ENCODE results near the gene EID2. TPM values are rescaled to one million over a fixed set of nuclear protein-coding genes. Genes with fewer than 3 reads are reported as not detected.

EID2 gene
- total RNA-seq, 1 donor from 2014 or later, result 17.2 TPM

- no peaks in the 10 kb centered on the region for H3K4me1 Mint-ChIP-seq (ENCODE audit: low read depth, unreplicated experiment)
- no peaks in the 10 kb centered on the region for H4K20me1 ChIP-seq (ENCODE audit: insufficient read depth, low read length)
- H3K4me3 ChIP-seq (ENCODE audit: insufficient read depth, low read depth, low read length), result no peak overlapping the region
- H3K27ac ChIP-seq (ENCODE audit: low read depth, low read length), result no peak overlapping the region
- H3K27me3 Mint-ChIP-seq (ENCODE audit: low read depth, unreplicated experiment), result peaks cover 42% of the 10 kb centered on the region
- H2AFZ ChIP-seq (ENCODE audit: low read depth, low read length), result no peak overlapping the region
- no peak overlapping the region for H3K9ac ChIP-seq (ENCODE audit: low read length)
- H3K79me2 ChIP-seq (ENCODE audit: insufficient read depth, low read length), result no peaks in the 10 kb centered on the region
- DNase-seq (ENCODE audit: low read depth), result no peak
- no peak for FAIRE-seq
- no peaks in the 10 kb centered on the region for H3K9me3 Mint-ChIP-seq (ENCODE audit: unreplicated experiment)
- no peak overlapping the region for H3K27ac Mint-ChIP-seq (ENCODE audit: unreplicated experiment)
- H3K4me2 ChIP-seq (ENCODE audit: low read length), result no peak overlapping the region
- no peaks in the 10 kb centered on the region for H3K36me3 Mint-ChIP-seq (ENCODE audit: low read depth, unreplicated experiment)
- H3K9me3 ChIP-seq (ENCODE audit: insufficient read depth, low read depth, low read length), result no peaks in the 10 kb centered on the region
- no peaks in the 10 kb centered on the region for H3K36me3 ChIP-seq (ENCODE audit: insufficient read depth, low read length)
- H3K4me3 Mint-ChIP-seq (ENCODE audit: unreplicated experiment), result no peak overlapping the region
- no peak for TF ChIP-seq CTCF (IDR thresholded peaks at IDR 0.05; ENCODE audit: insufficient read depth, low read depth, low read length)
- TF ChIP-seq EZH2 (IDR thresholded peaks at IDR 0.05; ENCODE audit: insufficient read depth, low read length), result no peak
- no peaks in the 10 kb centered on the region for H3K4me1 ChIP-seq (ENCODE audit: insufficient read depth, low read length)
- H3K27me3 ChIP-seq (ENCODE audit: insufficient read depth, low read length), result peaks cover 3% of the 10 kb centered on the region
Measured at GRCh38 chr19:39553082-39553652, 13.2 kb upstream of the EID2 start.

GRCh38 chr19:39550197-39550596, 10.2 kb upstream of the EID2 start:
- Histone ChIP-seq H3K4me3 (ENCODE audit: insufficient read depth, low read depth, low read length) (no peak overlapping the region), H3K4me2 (ENCODE audit: low read length) (no peak overlapping the region), H4K20me1 (ENCODE audit: insufficient read depth, low read length) (no peaks in the 10 kb centered on the region), H3K79me2 (ENCODE audit: insufficient read depth, low read length) (no peaks in the 10 kb centered on the region), H3K27me3 (ENCODE audit: insufficient read depth, low read length) (peaks cover 6% of the 10 kb centered on the region), H3K4me1 (ENCODE audit: insufficient read depth, low read length) (no peaks in the 10 kb centered on the region), H2AFZ (ENCODE audit: low read depth, low read length) (no peak overlapping the region), H3K9ac (ENCODE audit: low read length) (no peak overlapping the region), H3K36me3 (ENCODE audit: insufficient read depth, low read length) (no peaks in the 10 kb centered on the region), H3K9me3 (ENCODE audit: insufficient read depth, low read depth, low read length) (no peaks in the 10 kb centered on the region), H3K27ac (ENCODE audit: low read depth, low read length) (no peak overlapping the region)
- Mint-ChIP-seq H3K4me3 (ENCODE audit: unreplicated experiment) (no peak overlapping the region), H3K36me3 (ENCODE audit: low read depth, unreplicated experiment) (no peaks in the 10 kb centered on the region), H3K27ac (ENCODE audit: unreplicated experiment) (no peak overlapping the region), H3K27me3 (ENCODE audit: low read depth, unreplicated experiment) (peaks cover 49% of the 10 kb centered on the region), H3K4me1 (ENCODE audit: low read depth, unreplicated experiment) (no peaks in the 10 kb centered on the region), H3K9me3 (ENCODE audit: unreplicated experiment) (no peaks in the 10 kb centered on the region)
- FAIRE-seq (no peak), DNase-seq (ENCODE audit: low read depth) (no peak)
- TF ChIP-seq EZH2 (IDR thresholded peaks at IDR 0.05; ENCODE audit: insufficient read depth, low read length) (no peak), CTCF (IDR thresholded peaks at IDR 0.05; ENCODE audit: insufficient read depth, low read depth, low read length) (no peak)

- no peak for FAIRE-seq
- no peak overlapping the region for H3K27ac Mint-ChIP-seq (ENCODE audit: unreplicated experiment)
- no peak overlapping the region for H3K4me3 Mint-ChIP-seq (ENCODE audit: unreplicated experiment)
Measured at GRCh38 chr19:39546599-39546998, 6.6 kb upstream of the EID2 start.

More at GRCh38 chr19:39546599-39546998, 6.6 kb upstream of the EID2 start:
- Histone ChIP-seq H3K9ac (ENCODE audit: low read length) (no peak overlapping the region), H3K4me2 (ENCODE audit: low read length) (no peak overlapping the region), H3K4me3 (ENCODE audit: insufficient read depth, low read depth, low read length) (no peak overlapping the region), H3K27me3 (ENCODE audit: insufficient read depth, low read length) (peaks cover 3% of the 10 kb centered on the region), H3K79me2 (ENCODE audit: insufficient read depth, low read length) (no peaks in the 10 kb centered on the region), H2AFZ (ENCODE audit: low read depth, low read length) (no peak overlapping the region), H3K4me1 (ENCODE audit: insufficient read depth, low read length) (no peaks in the 10 kb centered on the region), H4K20me1 (ENCODE audit: insufficient read depth, low read length) (no peaks in the 10 kb centered on the region), H3K36me3 (ENCODE audit: insufficient read depth, low read length) (no peaks in the 10 kb centered on the region), H3K9me3 (ENCODE audit: insufficient read depth, low read depth, low read length) (no peaks in the 10 kb centered on the region), H3K27ac (ENCODE audit: low read depth, low read length) (no peak overlapping the region)
- H3K36me3 Mint-ChIP-seq (ENCODE audit: low read depth, unreplicated experiment), result no peaks in the 10 kb centered on the region
- H3K9me3 Mint-ChIP-seq (ENCODE audit: unreplicated experiment), result no peaks in the 10 kb centered on the region
- DNase-seq (ENCODE audit: low read depth), result no peak
- TF ChIP-seq CTCF (IDR thresholded peaks at IDR 0.05; ENCODE audit: insufficient read depth, low read depth, low read length), result no peak
- no peak for TF ChIP-seq EZH2 (IDR thresholded peaks at IDR 0.05; ENCODE audit: insufficient read depth, low read length)
- peaks cover 2% of the 10 kb centered on the region for H3K4me1 Mint-ChIP-seq (ENCODE audit: low read depth, unreplicated experiment)
- peaks cover 28% of the 10 kb centered on the region for H3K27me3 Mint-ChIP-seq (ENCODE audit: low read depth, unreplicated experiment)
